Amniotic epithelial cell (primary cell): ENCODE measurements around the gene SLC35A2.
"Not testable (repeated sequence)": the region's sequence is repeated elsewhere in the genome, so short reads cannot be mapped to it uniquely, and the experiment has no call there.

Experiments used
- DNase-seq: peaks from one replicate; pipeline ENCODE4 v3.0.0-alpha.2; 2010; ENCODE audit warnings: low read depth

SLC35A2 gene

GRCh38 chrX:48901069-48901468 lies 10.4 kb downstream of the SLC35A2 start:
- DNase-seq = no peak

GRCh38 chrX:48899078-48899410 lies 12.4 kb downstream of the SLC35A2 start:
- DNase-seq = no peak

- DNase-seq = peak; percentile 97
These were observed 13.7 kb downstream of the SLC35A2 start, which contains the start of the genes PQBP1 and TIMM17B for GRCh38 chrX:48897625-48898306. Gene PQBP1, plus strand, starts transcription at chrX:48897930. Its CDS starts 580 bp downstream, at chrX:48898510. Gene TIMM17B, minus strand, starts transcription at chrX:48897768. Its CDS starts 19 bp downstream, at chrX:48897749.

- peak; percentile 59 for DNase-seq
These were observed 14.3 kb downstream of the SLC35A2 start for GRCh38 chrX:48897157-48897624.

- peak; percentile 32 for DNase-seq
These were observed 14.8 kb downstream of the SLC35A2 start for GRCh38 chrX:48896611-48897011.

GRCh38 chrX:48894891-48895290 lies 16.6 kb downstream of the SLC35A2 start:
- DNase-seq = no peak

- DNase-seq = no peak
These were observed 17.7 kb downstream of the SLC35A2 start for GRCh38 chrX:48893556-48894348.

- DNase-seq = no peak
These were observed 18.6 kb downstream of the SLC35A2 start for GRCh38 chrX:48892896-48893295.

GRCh38 chrX:48891402-48892288 lies 19.8 kb downstream of the SLC35A2 start:
- peak; percentile 85 for DNase-seq

- DNase-seq = no peak
These were observed 20.5 kb downstream of the SLC35A2 start for GRCh38 chrX:48890934-48891401.

- DNase-seq = no peak
These were observed 21.0 kb downstream of the SLC35A2 start for GRCh38 chrX:48890296-48890925.

GRCh38 chrX:48886586-48886985 lies 24.9 kb downstream of the SLC35A2 start:
- not testable (repeated sequence) for DNase-seq

- no peak for DNase-seq
These were observed 27.7 kb downstream of the SLC35A2 start for GRCh38 chrX:48883729-48884128.

GRCh38 chrX:48876944-48877343 lies 34.5 kb downstream of the SLC35A2 start:
- not testable (repeated sequence) for DNase-seq

GRCh38 chrX:48872017-48872416 lies 39.4 kb downstream of the SLC35A2 start:
- DNase-seq = not testable (repeated sequence)

- peak; percentile 96 for DNase-seq
These were observed 47.2 kb downstream of the SLC35A2 start for GRCh38 chrX:48864210-48864609.

- DNase-seq = peak; percentile 22
These were observed 56.5 kb downstream of the SLC35A2 start for GRCh38 chrX:48854898-48855297.

- DNase-seq = not testable (repeated sequence)
These were observed 57.2 kb downstream of the SLC35A2 start for GRCh38 chrX:48854121-48854804.

- not testable (repeated sequence) for DNase-seq
These were observed 58.0 kb downstream of the SLC35A2 start for GRCh38 chrX:48853494-48853893.
